ENCODE measurements around the gene DLGAP1.
"Not testable (repeated sequence)": the region's sequence is repeated elsewhere in the genome, so short reads cannot be mapped to it uniquely, and the experiment has no call there.

GRCh38 chr18:3694030-3694778 lies 760.9 kb downstream of the DLGAP1 start:
- TF ChIP-seq CTCF (IDR thresholded peaks at IDR 0.05 in 2 of 3, conservative IDR thresholded peaks at IDR 0.05 in 1 of 3; ENCODE audit: control insufficient read depth in 2 of 3, extremely low read depth in 1 of 3, insufficient read depth in 1 of 3, low read depth in 3 of 3, low read length in 3 of 3); BMI1 (IDR thresholded peaks at IDR 0.05; ENCODE audit: borderline replicate concordance); RFX5 (IDR thresholded peaks at IDR 0.05; ENCODE audit: low read depth, low read length): not testable (repeated sequence)
